Duodenal mucosa (tissue), 2 donors: ENCODE results near the gene MYO7A.
"Not testable (repeated sequence)": the region's sequence is repeated elsewhere in the genome, so short reads cannot be mapped to it uniquely, and the experiment has no call there.

Source experiments
- H3K27ac ChIP-seq: one replicate; pipeline ENCODE4 v1.7.0; 2013; ENCODE audit warnings: low read depth, low read length
- H3K27me3 ChIP-seq, 2 donors: one replicate each; pipeline ENCODE4 v1.7.0; 2013; ENCODE audit warnings: low read length in 2 of 2, control low read depth in 1 of 2; ENCODE audit not compliant: insufficient read depth in 2 of 2, control insufficient read depth in 1 of 2
- H3K36me3 ChIP-seq, 2 donors: one replicate each; pipeline ENCODE4 v1.7.0; 2013; ENCODE audit warnings: low read length in 2 of 2, control low read depth in 1 of 2; ENCODE audit not compliant: insufficient read depth in 2 of 2, control insufficient read depth in 1 of 2
- H3K4me1 ChIP-seq, 2 donors: one replicate each; pipeline ENCODE4 v1.7.0; 2013; ENCODE audit warnings: low read length in 2 of 2, control low read depth in 1 of 2; ENCODE audit not compliant: insufficient read depth in 2 of 2, control insufficient read depth in 1 of 2
- H3K4me3 ChIP-seq, 2 donors: one replicate each; pipeline ENCODE4 v1.7.0; 2013; ENCODE audit warnings: low read length in 2 of 2, low read depth in 1 of 2
- H3K9ac ChIP-seq, 2 donors: one replicate each; pipeline ENCODE4 v1.7.0; 2013; ENCODE audit warnings: low read length in 2 of 2, low read depth in 1 of 2
- H3K9me3 ChIP-seq, 2 donors: one replicate each; pipeline ENCODE4 v1.7.0; 2013; ENCODE audit warnings: low read length in 2 of 2, control low read depth in 1 of 2; ENCODE audit not compliant: control insufficient read depth in 1 of 2

MYO7A gene

DNA sequence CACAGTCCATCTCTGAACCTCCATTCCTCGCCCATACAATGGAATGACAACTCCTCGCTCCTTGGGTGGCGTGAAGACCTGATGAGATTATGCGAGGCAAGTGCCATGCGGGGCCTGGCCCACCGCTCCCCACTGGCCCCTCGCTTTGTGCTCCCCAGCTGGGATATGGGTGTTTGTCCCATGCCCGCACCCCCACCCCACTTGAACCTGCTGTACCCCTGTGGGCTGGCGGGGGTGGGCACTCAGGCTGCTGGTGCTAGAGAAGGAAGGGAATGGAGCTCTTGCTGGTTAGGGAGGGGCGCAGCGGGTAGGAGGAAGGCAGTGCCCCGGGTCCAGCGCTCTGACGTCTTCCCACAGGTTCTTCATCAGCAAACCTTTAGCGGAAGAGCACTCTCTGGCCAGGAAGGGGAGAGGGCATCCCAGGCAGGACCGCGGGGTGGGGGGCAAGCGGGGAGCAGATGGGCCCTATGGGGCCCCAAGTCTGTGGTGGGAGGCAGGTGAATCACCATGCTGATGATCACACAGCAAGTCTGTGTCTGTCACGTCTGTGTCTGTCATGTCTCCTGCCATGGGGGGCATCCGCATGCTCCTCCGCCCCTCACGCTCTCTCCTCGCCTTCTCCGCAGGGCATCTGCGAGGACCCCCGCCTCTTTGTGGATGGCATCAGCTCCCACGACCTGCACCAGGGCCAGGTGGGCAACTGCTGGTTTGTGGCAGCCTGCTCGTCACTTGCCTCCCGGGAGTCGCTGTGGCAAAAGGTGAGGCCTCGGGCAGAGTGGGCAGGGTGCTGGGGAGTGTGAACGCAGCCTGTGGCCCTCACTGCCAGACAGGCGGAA, 34.8 kb upstream of the MYO7A start:
- H3K4me1 ChIP-seq = peaks cover 61 to 62% of the 10 kb centered on the region in 2 donors
- no peaks in the 10 kb centered on the region for H3K27me3 ChIP-seq
- no peak overlapping the region for H3K9ac ChIP-seq
- peaks cover 10 to 31% of the 10 kb centered on the region in 2 donors for H3K36me3 ChIP-seq
- H3K9me3 ChIP-seq = no peaks in the 10 kb centered on the region
- no peak overlapping the region for H3K27ac ChIP-seq
- H3K4me3 ChIP-seq = no peak overlapping the region

DNA sequence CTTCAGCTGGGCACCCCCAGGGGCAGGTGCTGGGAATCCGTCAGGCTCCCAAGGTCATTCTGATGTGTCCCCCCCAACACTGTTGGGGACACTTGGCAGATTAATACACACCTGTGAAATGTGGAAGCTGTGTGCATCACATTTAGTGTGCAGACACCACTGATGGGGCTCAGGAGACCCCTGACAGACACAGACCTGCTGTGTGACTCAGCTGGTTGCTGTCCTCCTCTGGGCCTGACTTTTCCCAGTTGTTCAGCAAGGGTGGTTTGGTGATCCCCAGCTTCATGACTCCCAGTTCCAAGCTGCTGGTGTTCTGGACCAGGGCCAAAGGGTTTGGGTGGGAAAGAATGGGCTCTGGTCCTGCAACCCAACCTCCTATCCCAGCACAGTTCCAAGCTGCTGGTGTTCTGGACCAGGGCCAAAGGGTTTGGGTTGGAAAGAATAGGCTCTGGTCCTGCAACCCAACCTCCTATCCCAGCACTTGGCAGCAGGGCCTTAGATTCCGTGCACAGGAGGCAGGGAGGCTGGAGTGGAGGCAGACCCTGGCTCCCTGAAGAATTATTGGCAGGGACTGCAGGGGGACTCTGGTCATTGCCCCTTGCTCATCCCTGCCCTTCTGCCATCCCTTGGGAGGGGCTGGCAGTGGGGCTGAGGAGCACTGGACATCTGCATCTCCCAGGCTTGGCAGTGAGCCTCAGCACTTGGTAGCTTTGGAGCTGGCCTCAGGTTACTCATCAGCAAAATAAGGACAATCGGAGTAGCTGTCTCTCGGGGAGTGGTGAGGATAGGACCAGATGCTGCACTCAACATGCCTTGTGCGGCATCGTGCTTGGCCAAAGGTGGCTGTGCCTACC, 33.8 kb upstream of the MYO7A start:
- peak overlapping the region; percentile 43 to 59 for H3K9ac ChIP-seq
- H3K9me3 ChIP-seq = no peaks in the 10 kb centered on the region
- H3K27ac ChIP-seq = no peak overlapping the region
- H3K4me3 ChIP-seq = no peak overlapping the region
- H3K27me3 ChIP-seq = no peaks in the 10 kb centered on the region
- H3K4me1 ChIP-seq = peaks cover 51 to 53% of the 10 kb centered on the region in 2 donors
- H3K36me3 ChIP-seq = peaks cover 10 to 29% of the 10 kb centered on the region in 2 donors

DNA sequence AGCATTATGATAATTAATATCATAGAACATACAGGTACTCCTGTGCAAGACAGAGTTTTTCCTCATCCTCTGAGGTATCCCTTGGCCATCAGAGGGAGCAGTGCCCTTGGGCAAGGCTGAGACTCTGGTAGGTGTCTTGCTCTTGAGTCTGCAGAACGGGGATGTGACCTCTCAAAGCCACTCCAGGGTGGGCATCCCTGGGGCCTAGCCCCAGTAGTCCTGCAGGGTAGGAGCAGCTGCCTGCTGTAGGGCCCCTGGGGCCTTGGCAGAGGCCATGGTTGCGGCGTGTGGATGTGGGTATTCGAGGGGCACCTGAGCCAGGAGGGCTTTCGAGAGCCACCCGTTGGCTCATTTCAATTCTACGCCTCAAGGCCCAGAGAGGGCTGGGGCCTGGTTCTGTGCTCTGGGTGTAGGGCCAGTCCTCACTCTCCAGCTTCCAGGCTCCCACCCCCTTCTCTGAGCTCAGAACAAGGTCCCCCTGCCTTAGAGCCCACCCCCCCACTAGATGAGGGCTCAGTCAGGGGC, 33.1 kb upstream of the MYO7A start:
- Histone ChIP-seq H3K4me3 (no peak overlapping the region), H3K27ac (peak overlapping the region; percentile 75), H3K36me3 (peaks cover 10 to 27% of the 10 kb centered on the region in 2 donors), H3K4me1 (peaks cover 46 to 48% of the 10 kb centered on the region in 2 donors), H3K27me3 (no peaks in the 10 kb centered on the region), H3K9me3 (no peaks in the 10 kb centered on the region), H3K9ac (peak overlapping the region; percentile 18 to 59)

DNA sequence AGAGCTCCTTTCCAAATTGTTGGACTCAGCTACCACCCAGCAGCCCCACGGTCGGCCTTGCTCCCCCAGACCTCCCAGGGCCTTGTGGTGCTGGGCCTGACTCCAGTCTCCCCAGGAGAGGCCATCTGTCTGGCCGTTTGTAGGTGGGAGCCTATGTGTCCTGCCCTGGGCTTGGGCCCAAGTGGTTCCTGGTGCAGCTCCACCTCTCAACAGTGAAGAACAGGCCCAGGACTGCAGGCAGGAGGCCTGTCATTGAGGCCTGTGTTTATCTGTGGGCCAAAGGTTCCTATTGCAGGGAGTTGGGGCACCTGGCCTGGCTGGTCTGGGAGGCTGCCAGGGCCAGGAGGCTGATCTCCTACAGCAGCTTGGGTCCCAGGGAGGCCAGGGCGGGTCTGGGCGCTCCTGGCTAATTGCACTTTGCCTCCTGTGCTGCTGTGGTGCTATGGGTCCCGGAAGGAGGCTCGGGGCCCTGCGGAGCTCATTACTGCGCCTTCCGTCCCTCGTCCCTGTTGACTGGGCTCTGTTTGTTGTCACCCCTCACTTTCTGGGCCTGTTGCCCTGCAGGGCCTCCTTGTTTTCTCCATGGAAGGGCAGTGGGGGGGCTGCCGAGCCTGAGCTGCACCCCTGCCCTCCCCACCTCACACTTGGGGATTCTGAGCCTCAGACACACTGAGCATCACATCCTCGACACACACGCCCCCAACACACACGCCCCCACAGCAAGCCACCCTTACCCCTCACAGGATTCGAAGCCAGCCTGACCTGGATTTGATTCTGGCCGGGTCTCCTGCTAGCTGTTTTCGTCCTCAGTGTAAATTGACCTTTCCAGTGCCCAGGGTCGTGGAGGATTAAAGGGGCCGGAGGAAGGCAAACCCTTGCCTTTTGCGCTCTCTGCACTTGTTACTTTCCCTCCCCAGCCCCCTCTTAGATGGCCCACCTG, 32.2 kb upstream of the MYO7A start:
- no peaks in the 10 kb centered on the region for H3K9me3 ChIP-seq
- peaks cover 10 to 25% of the 10 kb centered on the region in 2 donors for H3K36me3 ChIP-seq
- peaks cover 37 to 39% of the 10 kb centered on the region in 2 donors for H3K4me1 ChIP-seq
- H3K27ac ChIP-seq = peak overlapping the region; percentile 75
- H3K4me3 ChIP-seq = no peak overlapping the region
- peak overlapping the region; percentile 51 to 59 for H3K9ac ChIP-seq
- H3K27me3 ChIP-seq = no peaks in the 10 kb centered on the region

DNA sequence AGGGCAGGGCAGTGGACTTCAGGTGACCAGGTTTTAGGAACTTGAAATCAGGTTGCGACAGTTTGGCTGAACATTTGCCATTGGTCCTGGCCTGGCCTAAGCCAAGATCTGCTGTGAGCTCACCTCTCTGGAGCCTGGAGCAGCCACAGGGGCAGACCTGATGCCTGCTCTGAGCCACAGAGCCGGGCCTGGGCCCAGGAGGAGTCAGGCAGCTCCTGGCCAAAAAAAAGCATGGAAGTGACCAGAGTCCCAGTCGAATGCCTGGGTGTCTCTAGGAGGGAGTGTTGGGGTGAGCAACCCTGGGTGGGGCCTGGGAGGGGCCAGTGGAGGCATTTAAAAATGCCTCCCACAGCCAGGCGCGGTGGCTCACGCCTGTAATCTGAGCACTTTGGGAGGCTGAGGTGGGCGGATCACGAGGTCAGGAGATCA, 31.4 kb upstream of the MYO7A start:
- Histone ChIP-seq H3K9ac (peak overlapping the region; percentile 43 to 59), H3K4me3 (no peak overlapping the region), H3K36me3 (peaks cover 13 to 28% of the 10 kb centered on the region in 2 donors), H3K9me3 (no peaks in the 10 kb centered on the region), H3K27ac (peak overlapping the region; percentile 75), H3K4me1 (peaks cover 33 to 34% of the 10 kb centered on the region in 2 donors), H3K27me3 (no peaks in the 10 kb centered on the region)

DNA sequence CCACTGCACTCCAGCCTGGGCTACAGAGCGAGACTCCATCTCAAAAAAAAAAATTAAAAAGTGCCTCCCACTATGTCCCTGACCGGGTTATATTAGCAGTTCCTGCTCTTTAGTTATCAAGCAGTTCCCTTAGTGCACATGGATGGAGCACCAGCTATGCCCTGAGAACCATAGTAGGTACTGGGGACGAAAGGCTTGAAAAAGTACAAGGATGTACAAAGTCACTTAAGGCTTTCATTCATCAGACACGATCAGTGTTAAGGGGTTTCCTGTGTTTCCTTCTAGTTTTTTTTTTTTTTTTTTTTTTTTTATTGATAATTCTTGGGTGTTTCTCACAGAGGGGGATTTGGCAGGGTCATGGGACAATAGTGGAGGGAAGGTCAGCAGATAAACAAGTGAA, 30.9 kb upstream of the MYO7A start:
- not testable (repeated sequence) for H3K9ac ChIP-seq, H3K9me3 ChIP-seq, H3K27me3 ChIP-seq, H3K4me3 ChIP-seq, H3K27ac ChIP-seq
- H3K4me1 ChIP-seq = peaks cover 31 to 34% of the 10 kb centered on the region in 2 donors
- H3K36me3 ChIP-seq = peaks cover 13 to 27% of the 10 kb centered on the region in 2 donors

DNA sequence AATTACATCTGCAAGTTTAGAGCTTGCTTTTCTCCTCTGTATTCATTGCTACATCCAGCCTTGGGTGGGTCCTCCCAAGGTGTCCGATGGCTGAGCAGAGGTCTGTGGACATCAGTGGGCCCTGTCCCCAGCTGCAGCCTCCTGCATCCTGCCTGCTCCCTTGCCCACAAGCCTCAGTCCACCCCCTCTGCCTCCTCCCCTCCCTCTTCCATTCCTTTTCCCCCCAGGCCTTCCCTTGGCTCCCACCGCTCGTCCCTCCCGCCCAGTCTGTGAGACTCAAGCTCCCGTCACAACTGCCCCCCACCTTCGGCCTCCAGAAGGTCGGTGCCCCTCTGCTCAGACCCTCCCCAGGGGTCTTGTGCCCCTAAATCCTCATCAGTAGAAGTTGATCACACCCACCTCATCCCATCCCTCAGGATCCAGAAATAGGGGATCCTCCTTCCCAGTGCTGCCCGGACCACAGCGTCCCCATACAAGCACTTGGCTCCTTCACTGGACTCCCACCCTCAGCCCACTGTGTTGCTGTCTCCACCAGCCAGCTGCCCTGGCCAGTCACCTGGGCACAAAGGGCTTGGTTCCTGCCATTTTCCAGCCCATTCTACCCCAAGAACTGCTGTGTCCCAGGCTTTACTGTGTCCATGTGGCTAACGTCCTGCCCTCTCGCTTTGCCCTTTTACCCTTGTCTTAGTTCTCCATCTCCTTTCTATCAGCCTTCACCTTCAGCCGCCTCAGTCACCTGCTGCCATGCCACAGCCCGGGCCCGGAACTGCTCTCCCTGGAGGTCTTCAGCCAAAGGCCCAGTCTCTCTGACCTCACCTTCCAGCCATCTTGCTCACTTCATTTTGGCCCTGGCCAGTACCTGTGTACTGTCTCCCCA, 27.6 kb upstream of the MYO7A start:
- Histone ChIP-seq H3K27ac (no peak overlapping the region), H3K4me1 (peaks cover 20 to 28% of the 10 kb centered on the region in 2 donors), H3K36me3 (peaks cover 16 to 33% of the 10 kb centered on the region in 2 donors), H3K4me3 (no peak overlapping the region), H3K27me3 (no peaks in the 10 kb centered on the region), H3K9me3 (no peaks in the 10 kb centered on the region), H3K9ac (no peak overlapping the region)

DNA sequence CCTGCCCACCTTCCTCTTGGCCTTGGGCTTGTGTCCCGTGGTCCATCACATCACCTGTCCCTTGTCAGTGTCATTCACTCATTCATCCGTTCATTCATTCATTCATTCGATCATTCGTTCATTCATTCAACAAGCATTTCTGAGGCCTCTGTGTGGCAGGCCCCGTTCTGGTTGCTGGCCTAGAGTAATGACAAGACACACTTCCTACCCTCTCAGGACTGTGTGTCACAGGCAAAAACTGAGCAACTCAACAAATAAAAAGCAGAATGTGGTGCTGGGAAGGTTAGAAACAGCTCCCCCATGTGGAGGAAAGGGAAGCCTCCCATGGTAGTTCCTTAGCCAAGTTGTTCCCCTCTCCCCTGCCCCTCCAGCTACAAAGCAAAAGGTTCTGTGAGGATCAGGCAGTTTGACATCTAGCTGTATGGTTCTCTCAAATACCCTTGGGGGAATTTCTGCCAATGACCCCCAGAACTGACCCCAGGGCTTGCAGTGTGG, 27.0 kb upstream of the MYO7A start:
- no peaks in the 10 kb centered on the region for H3K27me3 ChIP-seq
- H3K27ac ChIP-seq = no peak overlapping the region
- peaks cover 21 to 28% of the 10 kb centered on the region in 2 donors for H3K4me1 ChIP-seq
- H3K9me3 ChIP-seq = no peaks in the 10 kb centered on the region
- peaks cover 12 to 33% of the 10 kb centered on the region in 2 donors for H3K36me3 ChIP-seq
- H3K9ac ChIP-seq = no peak overlapping the region
- no peak overlapping the region for H3K4me3 ChIP-seq
